Testis (tissue), 3 donors: ENCODE data around the gene CDK14. TPM values are rescaled to one million over a fixed set of nuclear protein-coding genes. Genes with fewer than 3 reads are reported as not detected.
"Not testable (repeated sequence)": the region's sequence is repeated elsewhere in the genome, so short reads cannot be mapped to it uniquely, and the experiment has no call there.

Experiments used
- DNase-seq: peaks from one replicate; pipeline ENCODE4 v3.0.0-alpha.2; 2019
- H3K27ac ChIP-seq, 2 donors: fragments of 200-600 bp; sonication (generic); one replicate each; pipeline ENCODE4 v1.5.1; 2019
- H3K27me3 ChIP-seq: fragments of 200-600 bp; sonication (generic); one replicate; pipeline ENCODE4 v1.5.1; 2019
- H3K36me3 ChIP-seq: fragments of 200-600 bp; sonication (generic); one replicate; pipeline ENCODE4 v1.5.1; 2017; ENCODE audit warnings: low read depth; ENCODE audit errors: missing control alignments
- H3K4me1 ChIP-seq: fragments of 200-600 bp; sonication (generic); one replicate; pipeline ENCODE4 v1.5.1; 2019
- H3K4me3 ChIP-seq, 2 donors: fragments of 200-600 bp; sonication (generic); one replicate each; pipeline ENCODE4 v1.5.1; 2017 to 2019
- H3K9me3 ChIP-seq: fragments of 200-600 bp; sonication (generic); one replicate; pipeline ENCODE4 v1.5.1; 2017
- CTCF ChIP-seq, 3 experiments: fragments of 450-650 bp in 2 of 3; fragments of 200-600 bp in 1 of 3; sonication (generic) in 1 of 3; IDR thresholded peaks; one replicate each; pipeline ENCODE4 v1.5.1; 2016 to 2019; ENCODE audit warnings: antibody characterized with exemption in 3 of 3, mild to moderate bottlenecking in 2 of 3, moderate library complexity in 1 of 3
- POLR2A ChIP-seq: fragments of 450-650 bp; IDR thresholded peaks from one replicate; pipeline ENCODE4 v1.6.1; 2017; ENCODE audit warnings: antibody characterized with exemption, mild to moderate bottlenecking, moderate library complexity
- WGBS, 2 donors: methylation state at CpG; one replicate each; pipeline ENCODE4 v1.1.5; 2018; 5-methylcytosine and 5-hydroxymethylcytosine counted together
- intact Hi-C: fragments of 100-400 bp; cut with DNase I; formaldehyde crosslinking; loops from one replicate; pipeline ENCODE4 v1.15.1; 2023; ENCODE audit warnings: low total_unique reads
- polyA plus RNA-seq: library from polyadenylated mRNA; stranded (reverse); fragments of 350-450 nt; fragmentation: Illumina TruSeq; extraction: RNeasy Lipid Tissue Mini Kit (QIAGEN cat#74804); gene quantifications from one replicate; pipeline ENCODE4 v1.2.3, GENCODE V29; 2014; ENCODE audit warnings: low read depth, low replicate concordance; ENCODE audit not compliant: insufficient read depth
- total RNA-seq, 2 donors: library from RNA; depleted of rRNA; stranded (reverse); fragments of >200 nt; gene quantifications; one replicate each; pipeline ENCODE4 v1.2.3, GENCODE V29; 2016

CDK14 gene
- total and polyA plus RNA-seq, 3 donors from 2014 or later, result 18.9 to 22.7 (median 19.5) TPM

GRCh38 chr7:90631502-90631901, 35.4 kb downstream of the CDK14 start:
- no peak for TF ChIP-seq POLR2A
- intact Hi-C loops, result no loop called here
- 96 to 97% methylated on average over 3 of the region's 3 CpGs for WGBS, 2 donors

GRCh38 chr7:90639683-90640082, 43.6 kb downstream of the CDK14 start:
- H3K4me3 ChIP-seq, intact Hi-C loops, H3K9me3 ChIP-seq, H3K36me3 ChIP-seq, H3K27me3 ChIP-seq, H3K4me1 ChIP-seq, DNase-seq, H3K27ac ChIP-seq: not testable (repeated sequence)
- WGBS, 2 donors, result 86 to 91% methylated on average over 17 of the region's 17 CpGs

More at GRCh38 chr7:90631502-90631901, 35.4 kb downstream of the CDK14 start:
- Histone ChIP-seq H3K27me3 (no peaks in the 10 kb centered on the region), H3K4me1 (no peaks in the 10 kb centered on the region), H3K4me3 (no peak overlapping the region), H3K27ac (no peak overlapping the region), H3K36me3 (no peaks in the 10 kb centered on the region), H3K9me3 (no peaks in the 10 kb centered on the region)
- no peak for DNase-seq

GRCh38 chr7:90642978-90643377, 46.9 kb downstream of the CDK14 start:
- WGBS, 2 donors, result 85 to 98% methylated on average over 4 of the region's 4 CpGs
- no peak for DNase-seq
- Histone ChIP-seq H3K4me3 (no peak overlapping the region), H3K27me3 (no peaks in the 10 kb centered on the region), H3K27ac (no peak overlapping the region), H3K9me3 (no peaks in the 10 kb centered on the region), H3K36me3 (no peaks in the 10 kb centered on the region), H3K4me1 (no peaks in the 10 kb centered on the region)
- intact Hi-C loops, result no loop called here
- TF ChIP-seq CTCF (IDR thresholded peaks at IDR 0.05) (no peak), POLR2A (no peak)

GRCh38 chr7:90645784-90646183, 49.7 kb downstream of the CDK14 start:
- no peak overlapping the region for H3K4me3 ChIP-seq
- no peaks in the 10 kb centered on the region for H3K36me3 ChIP-seq
- H3K4me1 ChIP-seq, result peaks cover 3% of the 10 kb centered on the region
- TF ChIP-seq CTCF (IDR thresholded peaks at IDR 0.05), result no peak
- TF ChIP-seq POLR2A, result no peak
- DNase-seq, result no peak
- H3K27ac ChIP-seq, result no peak overlapping the region
- no peaks in the 10 kb centered on the region for H3K9me3 ChIP-seq
- 60 to 75% methylated on average over 1 of the region's 1 CpG for WGBS, 2 donors
- H3K27me3 ChIP-seq, result no peaks in the 10 kb centered on the region
- intact Hi-C loops, result no loop called here

GRCh38 chr7:90648107-90648506, 52.0 kb downstream of the CDK14 start:
- Histone ChIP-seq H3K36me3 (no peaks in the 10 kb centered on the region), H3K27ac (no peak overlapping the region), H3K9me3 (no peaks in the 10 kb centered on the region), H3K4me3 (no peak overlapping the region), H3K27me3 (no peaks in the 10 kb centered on the region), H3K4me1 (peaks cover 3% of the 10 kb centered on the region)
- DNase-seq, result no peak
- TF ChIP-seq CTCF (IDR thresholded peaks at IDR 0.05) (no peak), POLR2A (no peak)
- intact Hi-C loops, result no loop called here
- WGBS, 2 donors, result 100% methylated on average over 2 of the region's 2 CpGs

- Histone ChIP-seq H3K4me3 (no peak overlapping the region), H3K27me3 (no peaks in the 10 kb centered on the region), H3K27ac (no peak overlapping the region), H3K36me3 (no peaks in the 10 kb centered on the region), H3K4me1 (peaks cover 3% of the 10 kb centered on the region), H3K9me3 (no peaks in the 10 kb centered on the region)
- intact Hi-C loops, result no loop called here
- DNase-seq, result no peak
- TF ChIP-seq POLR2A (no peak), CTCF (IDR thresholded peaks at IDR 0.05) (no peak)
Observed at GRCh38 chr7:90648834-90649233, 52.7 kb downstream of the CDK14 start.
